Endothelial cell of umbilical vein (primary cell): ENCODE results near the gene TNIK. TPM values are rescaled to one million over a fixed set of nuclear protein-coding genes. Genes with fewer than 3 reads are reported as not detected.

Source experiments
- BruUV-seq: library from RNA; stranded (reverse); fragments of 400-500 nt; replicated peaks from 2 replicates; lab custom pipeline; 2021; lab: Mats Ljungman, UMichigan
- CTCF ChIA-PET: fragments of 300-600, 350-600 bp; sonication (Branson Sonifier 250); formaldehyde crosslinking; loops from one replicate; lab custom pipeline; 2021; ENCODE audit warnings: antibody characterized with exemption, inconsistent platforms; lab: Charles Lee
- POLR2A ChIA-PET: fragments of 300-600, 350-600 bp; sonication (Branson Sonifier 250); formaldehyde crosslinking; loops from one replicate; lab custom pipeline; 2021; ENCODE audit warnings: antibody characterized with exemption, inconsistent platforms; lab: Charles Lee
- DNase-seq: peaks from one replicate; pipeline ENCODE4 v3.0.0-alpha.2; 2011; ENCODE audit warnings: low read depth, low spot score
- FAIRE-seq: peaks from 2 replicates; lab custom pipeline; 2011; peaks lifted over from hg19 to GRCh38; lab: Jason Lieb, UNC
- H2AFZ ChIP-seq: 2 replicates; pipeline ENCODE4 v1.6.0; 2012; ENCODE audit warnings: low read depth, low read length, control low read depth, inconsistent platforms
- H3K27ac ChIP-seq: 2 replicates; pipeline ENCODE4 v1.5.1; 2011; ENCODE audit warnings: low read depth, mild to moderate bottlenecking, control low read depth, low read length, moderate library complexity; ENCODE audit not compliant: insufficient read depth
- H3K27me3 ChIP-seq, 2 experiments: 2 replicates each; pipeline versions ENCODE4 v1.6.0 to v1.6.1; 2011; ENCODE audit warnings: low read length in 2 of 2, mixed read lengths in 1 of 2; ENCODE audit not compliant: control insufficient read depth in 2 of 2, insufficient read depth in 2 of 2
- H3K36me3 ChIP-seq, 2 experiments: 2 replicates in 1 of 2; 3 replicates in 1 of 2; pipeline ENCODE4 v1.5.1; 2011; ENCODE audit warnings: low read length in 2 of 2, mild to moderate bottlenecking in 1 of 2, moderate library complexity in 1 of 2; ENCODE audit not compliant: control insufficient read depth in 2 of 2, insufficient read depth in 2 of 2; ENCODE audit errors: extremely low read depth in 1 of 2
- H3K4me1 ChIP-seq: 3 replicates; pipeline ENCODE4 v1.5.1; 2011; ENCODE audit warnings: mild to moderate bottlenecking, low read length; ENCODE audit not compliant: control insufficient read depth, insufficient read depth; ENCODE audit errors: extremely low read depth
- H3K4me2 ChIP-seq: 2 replicates; pipeline ENCODE4 v1.6.1; 2011; ENCODE audit warnings: low read length, control low read depth, mixed read lengths; ENCODE audit not compliant: insufficient read depth
- H3K4me3 ChIP-seq, 3 experiments: fragments of 200-600 bp in 1 of 3; sonication (generic), shearing (Covaris generic) in 1 of 3; replicated peaks in 1 of 3; 2 replicates each; pipeline ENCODE4 v1.5.1; 2011 to 2016; ENCODE audit warnings: control low read depth in 3 of 3, low read length in 3 of 3, mild to moderate bottlenecking in 2 of 3, inconsistent platforms in 1 of 3, low read depth in 1 of 3, moderate library complexity in 1 of 3; ENCODE audit not compliant: insufficient read depth in 1 of 3
- H3K79me2 ChIP-seq: 2 replicates; pipeline ENCODE4 v1.6.0; 2012; ENCODE audit warnings: low read length, inconsistent platforms; ENCODE audit not compliant: control insufficient read depth, insufficient read depth
- H3K9ac ChIP-seq: replicated peaks from 2 replicates; pipeline ENCODE3; 2011; ENCODE audit warnings: low read length, control low read depth; ENCODE audit not compliant: insufficient read depth; ENCODE audit errors: extremely low read depth
- H3K9me1 ChIP-seq: replicated peaks from 3 replicates; pipeline ENCODE4 v1.6.0; 2011; ENCODE audit warnings: mild to moderate bottlenecking, low read length; ENCODE audit not compliant: control insufficient read depth, insufficient read depth; ENCODE audit errors: extremely low read depth
- H3K9me3 ChIP-seq: replicated peaks from 2 replicates; pipeline ENCODE4 v1.5.1; 2012; ENCODE audit warnings: low read length, inconsistent platforms; ENCODE audit not compliant: control insufficient read depth, insufficient read depth
- H4K20me1 ChIP-seq: replicated peaks from 2 replicates; pipeline ENCODE3; 2011; ENCODE audit warnings: mild to moderate bottlenecking, low read length; ENCODE audit not compliant: control insufficient read depth, insufficient read depth; ENCODE audit errors: extremely low read depth
- CTCF ChIP-seq, 2 donors: IDR thresholded peaks; 1 replicate in 1 of 2; 2 replicates in 1 of 2; pipeline ENCODE4 v1.5.1; 2011; ENCODE audit warnings: low read length in 2 of 2, mild to moderate bottlenecking in 2 of 2, moderate library complexity in 2 of 2, control low read depth in 1 of 2, inconsistent platforms in 1 of 2, low read depth in 1 of 2; ENCODE audit not compliant: insufficient read depth in 1 of 2; ENCODE audit errors: extremely low read depth in 1 of 2
- EZH2 ChIP-seq: IDR thresholded peaks from 2 replicates; pipeline ENCODE4 v1.6.1; 2012; ENCODE audit warnings: borderline replicate concordance, low read depth, mild to moderate bottlenecking, moderate library complexity, low read length, inconsistent platforms; ENCODE audit not compliant: severe bottlenecking
- FOS ChIP-seq: IDR thresholded peaks from 2 replicates; pipeline ENCODE4 v1.6.1; 2011; ENCODE audit warnings: mild to moderate bottlenecking, low read length, moderate library complexity, borderline replicate concordance; ENCODE audit not compliant: insufficient read depth
- GATA2 ChIP-seq: IDR thresholded peaks from 2 replicates; pipeline ENCODE4 v1.7.0; 2011; ENCODE audit warnings: low read depth, mild to moderate bottlenecking, moderate library complexity, mixed read lengths, low read length; ENCODE audit not compliant: insufficient read length, insufficient read depth
- JUN ChIP-seq: IDR thresholded peaks from 2 replicates; pipeline ENCODE4 v1.6.1; 2011; ENCODE audit warnings: borderline replicate concordance, low read depth; ENCODE audit not compliant: insufficient read length, insufficient read depth
- MAX ChIP-seq: IDR thresholded peaks from 2 replicates; pipeline ENCODE4 v1.6.1; 2011; ENCODE audit not compliant: insufficient read depth, insufficient read length
- MYC ChIP-seq: IDR thresholded peaks from one replicate; pipeline ENCODE4 v1.6.1; 2011; ENCODE audit warnings: mild to moderate bottlenecking, low read depth, low read length
- POLR2A ChIP-seq: IDR thresholded peaks from 2 replicates; pipeline ENCODE4 v1.6.1; 2012; ENCODE audit warnings: low read depth, mild to moderate bottlenecking, control low read depth, low read length
- POLR2AphosphoS5 ChIP-seq: IDR thresholded peaks from 2 replicates; pipeline ENCODE4 v1.6.1; 2012; ENCODE audit warnings: low read depth, mild to moderate bottlenecking, control low read depth, low read length, moderate library complexity; ENCODE audit not compliant: insufficient read depth
- dilution Hi-C: fragments of 300-500 bp; cut with MboI; formaldehyde crosslinking; loops from one replicate; pipeline ENCODE4 v1.15.0; 2019; ENCODE audit warnings: low sequenced_read_pairs; ENCODE audit not compliant: extremely low pct_ligation_motif_present
- intact Hi-C: fragments of 100-400 bp; cut with micrococcal nuclease; formaldehyde crosslinking; loops from one replicate; pipeline ENCODE4 v1.10.0; 2022
- polyA plus RNA-seq, 4 experiments: library from polyadenylated mRNA; depleted of rRNA in 3 of 4; stranded (reverse) in 3 of 4; unstranded in 1 of 4; fragments of >200 nt; gene quantifications; 2 replicates each; pipeline versions ENCODE4 v1.2.1 to v1.2.3, GENCODE V29; 2011 to 2012; ENCODE audit warnings: missing spikeins in 1 of 4
- total RNA-seq: library from RNA; stranded (reverse); gene quantifications from 2 replicates; pipeline ENCODE4 v1.2.3, GENCODE V29; 2021

The TNIK gene
- total and polyA plus RNA-seq, 2 donors (not counting 3 experiments of a cell fraction or from before 2014, with no cell fraction given) = 10.9 to 39.7 TPM

- Histone ChIP-seq H3K4me2 (no peak overlapping the region), H3K27me3 (no peaks in the 10 kb centered on the region), H3K9ac (no peak overlapping the region), H3K27ac (no peak overlapping the region), H3K9me1 (no peaks in the 10 kb centered on the region), H3K4me3 (no peak overlapping the region), H3K79me2 (no peaks in the 10 kb centered on the region), H2AFZ (no peak overlapping the region), H4K20me1 (no peaks in the 10 kb centered on the region), H3K4me1 (peaks cover 13% of the 10 kb centered on the region), H3K9me3 (no peaks in the 10 kb centered on the region), H3K36me3 (peaks cover 1 to 3% of the 10 kb centered on the region in 2 experiments)
- intact Hi-C loops (no loop called here), dilution Hi-C loops (no loop called here)
- DNase-seq (no peak), FAIRE-seq (no peak)
- POLR2A ChIA-PET = no interaction called here
- BruUV-seq = no TSS peak
- CTCF ChIA-PET = interaction anchor here (0.7 to 2.5 kb wide), 6 partner anchors 8 to 129 kb away, joined by 3 to 9 read pairs (median 5); no protein-coding TSS in a partner anchor
- TF ChIP-seq POLR2A = no peak
- no peak for TF ChIP-seq CTCF (IDR thresholded peaks at IDR 0.05; ENCODE audit: extremely low read depth in 1 of 2, insufficient read depth in 1 of 2, low read depth in 1 of 2, low read length in 2 of 2)
- TF ChIP-seq FOS = no peak
- no peak for TF ChIP-seq MAX
- no peak for TF ChIP-seq JUN
- no peak for TF ChIP-seq EZH2
- no peak for TF ChIP-seq POLR2AphosphoS5
- TF ChIP-seq GATA2 = no peak
- no peak for TF ChIP-seq MYC
These were observed 369.9 kb downstream of the TNIK start for GRCh38 chr3:171090321-171090720.
